Measurements from ENCODE around the gene LCE3A.

GRCh38 chr1:152580433-152580832 is 42.5 kb downstream of the LCE3A start, which contains the start of gene LCE3D:
- TF ChIP-seq ARNT (IDR thresholded peaks at IDR 0.05) (no peak), TARDBP (IDR thresholded peaks at IDR 0.05) (no peak), HDGF (IDR thresholded peaks at IDR 0.05; ENCODE audit: borderline replicate concordance) (no peak), FOXM1 (IDR thresholded peaks at IDR 0.05; ENCODE audit: borderline replicate concordance) (no peak), SP1 (IDR thresholded peaks at IDR 0.05) (no peak), PKNOX1 (IDR thresholded peaks at IDR 0.05) (no peak), BHLHE40 (IDR thresholded peaks at IDR 0.05; ENCODE audit: borderline replicate concordance) (no peak), LEF1 (IDR thresholded peaks at IDR 0.05; ENCODE audit: borderline replicate concordance) (no peak), L3MBTL2 (conservative IDR thresholded peaks at IDR 0.05) (no peak), ZNF384 (IDR thresholded peaks at IDR 0.05) (no peak), SUZ12 (IDR thresholded peaks at IDR 0.05) (no peak)

All from HEK293T (cell line).